Epidermal melanocyte (primary cell): ENCODE data around the gene NUF2.
A peak's percentile ranks its signal among the peaks of the same experiment; 100 is the strongest.
"Not testable (repeated sequence)": the region's sequence is repeated elsewhere in the genome, so short reads cannot be mapped to it uniquely, and the experiment has no call there.

Experiments used
- DNase-seq: peaks from one replicate; pipeline ENCODE4 v3.0.0; 2011; ENCODE audit warnings: low spot score; ENCODE audit not compliant: insufficient read length

Gene NUF2

GRCh38 chr1:163321311-163322305 lies at the start of gene NUF2:
Gene NUF2 (plus strand): TSS chr1:163321954. CDS start chr1:163326052, 4,098 bp downstream.
- peak; percentile 89 for DNase-seq

- no peak for DNase-seq
These were observed 47.9 kb upstream of the NUF2 start for GRCh38 chr1:163273766-163274441.

- DNase-seq = no peak
These were observed 46.5 kb upstream of the NUF2 start for GRCh38 chr1:163275222-163275621.

- no peak for DNase-seq
These were observed 43.2 kb upstream of the NUF2 start for GRCh38 chr1:163278602-163279001.

GRCh38 chr1:163284867-163285266 lies 36.9 kb upstream of the NUF2 start:
- DNase-seq = not testable (repeated sequence)

GRCh38 chr1:163290025-163290640 lies 31.6 kb upstream of the NUF2 start:
- DNase-seq = no peak

GRCh38 chr1:163291461-163291860 lies 30.3 kb upstream of the NUF2 start:
- DNase-seq = no peak

- DNase-seq = not testable (repeated sequence)
These were observed 29.6 kb upstream of the NUF2 start for GRCh38 chr1:163292153-163292552.

GRCh38 chr1:163293497-163293896 lies 28.3 kb upstream of the NUF2 start:
- DNase-seq = not testable (repeated sequence)

GRCh38 chr1:163295949-163296348 lies 25.8 kb upstream of the NUF2 start:
- DNase-seq = no peak

GRCh38 chr1:163296504-163297263 lies 25.1 kb upstream of the NUF2 start:
- DNase-seq = no peak

GRCh38 chr1:163298365-163298764 lies 23.4 kb upstream of the NUF2 start:
- DNase-seq = no peak

GRCh38 chr1:163300568-163300967 lies 21.2 kb upstream of the NUF2 start:
- no peak for DNase-seq

GRCh38 chr1:163303561-163303960 lies 18.2 kb upstream of the NUF2 start:
- no peak for DNase-seq

GRCh38 chr1:163305441-163305840 lies 16.3 kb upstream of the NUF2 start:
- DNase-seq = no peak

GRCh38 chr1:163307479-163308171 lies 14.1 kb upstream of the NUF2 start:
- DNase-seq = no peak

- DNase-seq = no peak
These were observed 12.9 kb upstream of the NUF2 start for GRCh38 chr1:163308811-163309210.

GRCh38 chr1:163315773-163316374 lies 5.9 kb upstream of the NUF2 start:
- no peak for DNase-seq

- DNase-seq = no peak
These were observed 863 bp upstream of the NUF2 start for GRCh38 chr1:163320891-163321290.

GRCh38 chr1:163323339-163323738 lies 1.6 kb downstream of the NUF2 start:
- not testable (repeated sequence) for DNase-seq
